NT2/D1 (cell line): ENCODE measurements around the gene GJA1.

Experiments
- SUZ12 ChIP-seq: IDR thresholded peaks from 2 replicates; pipeline ENCODE4 v1.6.1; 2011; ENCODE audit not compliant: insufficient read length, insufficient read depth; ENCODE audit errors: extremely low read depth
- YY1 ChIP-seq: IDR thresholded peaks from 2 replicates; pipeline ENCODE4 v1.6.1; 2011; ENCODE audit not compliant: insufficient read length, insufficient read depth
- ZNF274 ChIP-seq: IDR thresholded peaks from 2 replicates; pipeline ENCODE4 v1.6.1; 2011; ENCODE audit warnings: mild to moderate bottlenecking, low read depth, low read length

- TF ChIP-seq ZNF274, result no peak
- no peak for TF ChIP-seq SUZ12
- TF ChIP-seq YY1, result no peak
These were observed 4.0 kb downstream of the GJA1 start for GRCh38 chr6:121439475-121439874.
